ENCODE measurements around the gene C1QB. TPM values are rescaled to one million over a fixed set of nuclear protein-coding genes. Genes with fewer than 3 reads are reported as not detected.

C1QB gene
- total RNA-seq, 1 experiment from 2014 or later, result not detected

GRCh38 chr1:22619252-22619651 lies 33.8 kb upstream of the C1QB start:
- Histone ChIP-seq H3K9me2 (ENCODE audit: insufficient read depth) (no peaks in the 10 kb centered on the region), H2AFZ (no peak overlapping the region), H4K20me1 (ENCODE audit: insufficient read depth) (no peaks in the 10 kb centered on the region), H3K27ac (no peak overlapping the region), H3K4me2 (no peak overlapping the region), H3K4me3 (no peak overlapping the region), H3K36me3 (ENCODE audit: low read depth) (no peaks in the 10 kb centered on the region), H3K27me3 (ENCODE audit: insufficient read depth, low read depth) (peaks cover 84% of the 10 kb centered on the region), H3K79me2 (ENCODE audit: low read depth) (no peaks in the 10 kb centered on the region), H3K4me1 (replicated peaks; ENCODE audit: insufficient read depth) (no peaks in the 10 kb centered on the region), H3K9me3 (ENCODE audit: insufficient read depth, low read depth) (no peaks in the 10 kb centered on the region), H3F3A (ENCODE audit: insufficient read depth, low read depth) (no peaks in the 10 kb centered on the region)
- CTCF ChIA-PET, result no interaction called here
- BruUV-seq (replicated peaks), result no TSS peak
- no peak for TF ChIP-seq CTCF (conservative IDR thresholded peaks at IDR 0.05)
- no peak for TF ChIP-seq EZH2 (IDR thresholded peaks at IDR 0.05; ENCODE audit: low read depth)
- no peak for DNase-seq
- intact Hi-C loops (cut with micrococcal nuclease; ENCODE audit: unreplicated experiment), result no loop called here
- POLR2A ChIA-PET (ENCODE audit: unreplicated experiment), result no interaction called here

- intact Hi-C loops (cut with micrococcal nuclease; ENCODE audit: unreplicated experiment), result no loop called here
- POLR2A ChIA-PET (ENCODE audit: unreplicated experiment), result no interaction called here
Measured at GRCh38 chr1:22619798-22620197, 33.2 kb upstream of the C1QB start.

GRCh38 chr1:22621761-22622160 lies 31.3 kb upstream of the C1QB start:
- Histone ChIP-seq H2AFZ (no peak overlapping the region), H3K36me3 (ENCODE audit: low read depth) (no peaks in the 10 kb centered on the region), H3K4me2 (no peak overlapping the region), H3K9me3 (ENCODE audit: insufficient read depth, low read depth) (no peaks in the 10 kb centered on the region), H3K27me3 (ENCODE audit: insufficient read depth, low read depth) (peaks cover 84% of the 10 kb centered on the region), H3K79me2 (ENCODE audit: low read depth) (no peaks in the 10 kb centered on the region), H3F3A (ENCODE audit: insufficient read depth, low read depth) (no peaks in the 10 kb centered on the region), H3K4me3 (no peak overlapping the region), H4K20me1 (ENCODE audit: insufficient read depth) (no peaks in the 10 kb centered on the region), H3K9me2 (ENCODE audit: insufficient read depth) (no peaks in the 10 kb centered on the region), H3K27ac (no peak overlapping the region), H3K4me1 (replicated peaks; ENCODE audit: insufficient read depth) (no peaks in the 10 kb centered on the region)
- intact Hi-C loops (cut with micrococcal nuclease; ENCODE audit: unreplicated experiment), result no loop called here
- no peak for DNase-seq
- TF ChIP-seq EZH2 (IDR thresholded peaks at IDR 0.05; ENCODE audit: low read depth) (no peak), CTCF (conservative IDR thresholded peaks at IDR 0.05) (no peak)
- POLR2A ChIA-PET (ENCODE audit: unreplicated experiment), result no interaction called here
- no TSS peak for BruUV-seq (replicated peaks)
- CTCF ChIA-PET, result no interaction called here

More at GRCh38 chr1:22619798-22620197, 33.2 kb upstream of the C1QB start:
- no TSS peak for BruUV-seq (replicated peaks)
- no peaks in the 10 kb centered on the region for H3K79me2 ChIP-seq (ENCODE audit: low read depth)
- no peak for DNase-seq
- H3K27ac ChIP-seq, result no peak overlapping the region
- no peak overlapping the region for H2AFZ ChIP-seq
- H3K9me2 ChIP-seq (ENCODE audit: insufficient read depth), result no peaks in the 10 kb centered on the region
- no peaks in the 10 kb centered on the region for H3K4me1 ChIP-seq (replicated peaks; ENCODE audit: insufficient read depth)
- no peaks in the 10 kb centered on the region for H3K36me3 ChIP-seq (ENCODE audit: low read depth)
- no peak for TF ChIP-seq EZH2 (IDR thresholded peaks at IDR 0.05; ENCODE audit: low read depth)
- TF ChIP-seq CTCF (conservative IDR thresholded peaks at IDR 0.05), result no peak
- no peaks in the 10 kb centered on the region for H4K20me1 ChIP-seq (ENCODE audit: insufficient read depth)
- no peaks in the 10 kb centered on the region for H3F3A ChIP-seq (ENCODE audit: insufficient read depth, low read depth)
- no peak overlapping the region for H3K4me3 ChIP-seq
- H3K4me2 ChIP-seq, result no peak overlapping the region
- peaks cover 83% of the 10 kb centered on the region for H3K27me3 ChIP-seq (ENCODE audit: insufficient read depth, low read depth)
- CTCF ChIA-PET, result no interaction called here
- H3K9me3 ChIP-seq (ENCODE audit: insufficient read depth, low read depth), result no peaks in the 10 kb centered on the region
